GM18520 (cell line): ENCODE data around the gene SLC39A3.

Experiments
- ATAC-seq: cut with Tn5 transposase; IDR thresholded peaks from one replicate; pipeline ENCODE4 v1.9.1; 2021; ENCODE audit not compliant: unreplicated experiment

The SLC39A3 gene

GRCh38 chr19:2769218-2769617, 29.4 kb upstream of the SLC39A3 start:
- no peak for ATAC-seq

- ATAC-seq: no peak
These were observed 28.7 kb upstream of the SLC39A3 start for GRCh38 chr19:2768365-2769132.

GRCh38 chr19:2767688-2768087, 27.9 kb upstream of the SLC39A3 start:
- no peak for ATAC-seq

- no peak for ATAC-seq
These were observed 27.0 kb upstream of the SLC39A3 start for GRCh38 chr19:2766594-2767372.

GRCh38 chr19:2765376-2765775, 25.6 kb upstream of the SLC39A3 start:
- ATAC-seq: no peak

GRCh38 chr19:2764945-2765344, 25.1 kb upstream of the SLC39A3 start:
- no peak for ATAC-seq

- ATAC-seq: no peak
These were observed 23.9 kb upstream of the SLC39A3 start for GRCh38 chr19:2763687-2764086.

GRCh38 chr19:2762783-2763496, 23.1 kb upstream of the SLC39A3 start:
- ATAC-seq: no peak

GRCh38 chr19:2761876-2762782, 22.3 kb upstream of the SLC39A3 start:
- ATAC-seq: no peak

GRCh38 chr19:2761309-2761677, 21.5 kb upstream of the SLC39A3 start:
- ATAC-seq: no peak

- no peak for ATAC-seq
These were observed 20.1 kb upstream of the SLC39A3 start for GRCh38 chr19:2759965-2760364.

- no peak for ATAC-seq
These were observed 19.5 kb upstream of the SLC39A3 start for GRCh38 chr19:2759362-2759761.

GRCh38 chr19:2758601-2759313, 18.9 kb upstream of the SLC39A3 start:
- ATAC-seq: no peak

- no peak for ATAC-seq
These were observed 17.4 kb upstream of the SLC39A3 start for GRCh38 chr19:2756921-2757881.

GRCh38 chr19:2756477-2756876, 16.7 kb upstream of the SLC39A3 start:
- no peak for ATAC-seq

- no peak for ATAC-seq
These were observed 16.0 kb upstream of the SLC39A3 start for GRCh38 chr19:2755811-2756210.

- no peak for ATAC-seq
These were observed 15.6 kb upstream of the SLC39A3 start for GRCh38 chr19:2755448-2755705.

GRCh38 chr19:2754659-2755447, 15.0 kb upstream of the SLC39A3 start:
- no peak for ATAC-seq

GRCh38 chr19:2751438-2751830, 11.6 kb upstream of the SLC39A3 start:
- ATAC-seq: no peak
